SKM-1 treated with dmso at 0.1 percent for 144 hours (cell line): ENCODE results near the gene TEX53.

Experiments
- DNase-seq: peaks from one replicate; lab custom pipeline; 2025; ENCODE audit not compliant: unreplicated experiment; lab: John Stamatoyannopoulos, UW

TEX53 gene

DNA sequence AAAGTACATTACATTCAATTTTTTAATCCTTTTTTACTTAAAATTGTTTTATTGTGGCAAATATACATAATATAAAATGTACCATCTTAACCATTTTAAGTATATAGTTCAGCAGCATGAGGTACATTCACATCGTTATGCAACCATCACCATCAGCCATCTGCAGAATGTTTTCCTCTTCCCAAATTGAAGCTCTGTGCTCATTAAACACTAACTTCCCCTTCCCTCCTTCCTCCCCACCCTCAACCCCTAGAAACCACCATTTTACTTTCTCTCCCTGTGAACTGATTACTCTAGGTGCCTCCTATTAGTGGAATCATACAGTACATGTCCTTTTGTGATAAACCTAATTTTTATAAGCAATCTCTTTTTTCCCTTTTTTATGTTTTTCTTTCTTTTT is 15.6 kb downstream of the TEX53 start:
- peak; percentile 63 for DNase-seq

DNA sequence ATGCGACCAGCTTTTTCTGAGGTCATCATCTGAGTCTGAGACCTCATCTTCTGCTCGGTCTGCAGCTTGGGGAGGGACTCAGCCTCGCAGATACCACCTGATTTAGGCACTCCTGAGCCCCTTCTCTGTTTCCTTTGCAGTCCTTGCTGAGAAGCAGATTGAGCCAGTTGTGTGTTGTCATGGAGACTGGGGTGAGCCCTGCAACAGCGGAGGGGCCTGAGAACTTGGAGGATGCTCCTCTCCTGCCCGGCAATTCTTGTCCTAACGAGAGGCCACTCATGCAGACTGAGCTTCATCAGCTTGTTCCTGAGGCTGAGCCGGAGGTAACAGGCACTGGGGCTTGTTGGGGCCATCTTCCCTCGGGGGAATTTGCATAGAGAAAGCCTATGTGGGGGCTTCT is 19.2 kb downstream of the TEX53 start:
- DNase-seq: no peak

DNA sequence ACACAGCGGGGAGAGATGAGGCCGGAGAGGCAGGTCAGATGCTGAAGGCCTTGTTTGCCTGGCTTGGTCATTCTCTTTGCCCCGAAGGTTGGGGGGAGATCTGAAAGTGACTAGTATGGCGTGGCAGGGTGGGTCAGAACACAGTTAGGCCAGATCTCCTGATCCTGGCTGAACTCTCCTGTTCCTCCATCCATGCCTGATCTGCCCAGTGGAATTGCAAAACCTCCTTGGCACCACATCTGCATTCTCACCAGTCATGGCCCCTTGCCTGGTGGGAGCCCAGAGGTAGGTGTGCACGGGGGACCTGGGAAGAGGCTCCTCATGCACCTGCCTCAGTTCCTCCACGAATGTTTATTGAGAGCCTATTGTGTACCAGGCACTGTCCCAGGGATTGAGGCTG is 23.2 kb downstream of the TEX53 start:
- no peak for DNase-seq

DNA sequence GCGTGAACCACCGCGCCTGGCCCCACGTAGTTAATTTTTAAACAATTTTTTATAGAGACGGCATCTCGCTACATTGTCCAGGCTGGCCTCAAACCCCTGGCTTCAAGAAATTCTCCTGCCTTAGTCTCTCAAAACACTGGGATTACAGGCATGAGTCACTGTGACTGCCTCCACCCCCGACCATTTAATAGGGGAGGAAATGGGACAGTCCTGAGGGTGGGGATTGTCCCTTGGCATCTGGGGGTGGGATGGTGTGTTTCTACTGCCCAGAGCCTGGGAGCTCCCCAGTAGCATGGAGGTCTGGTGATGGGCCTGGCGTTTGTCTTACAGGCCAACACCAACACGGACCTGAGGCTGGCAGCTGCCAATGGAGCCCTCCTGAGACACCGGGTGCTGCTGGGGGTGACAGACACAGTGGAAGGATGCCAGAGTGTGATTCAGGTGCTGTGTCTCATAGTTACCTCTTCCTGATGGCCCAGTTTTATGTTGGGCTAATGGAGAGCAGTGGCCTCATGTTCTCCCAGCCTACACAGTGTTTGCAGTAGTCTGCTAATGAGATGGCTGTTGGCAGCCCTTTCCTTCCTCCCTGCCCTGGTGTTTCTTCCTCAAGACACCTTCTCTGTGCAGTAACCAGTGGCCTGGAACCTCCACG is 24.0 kb downstream of the TEX53 start:
- no peak for DNase-seq

DNA sequence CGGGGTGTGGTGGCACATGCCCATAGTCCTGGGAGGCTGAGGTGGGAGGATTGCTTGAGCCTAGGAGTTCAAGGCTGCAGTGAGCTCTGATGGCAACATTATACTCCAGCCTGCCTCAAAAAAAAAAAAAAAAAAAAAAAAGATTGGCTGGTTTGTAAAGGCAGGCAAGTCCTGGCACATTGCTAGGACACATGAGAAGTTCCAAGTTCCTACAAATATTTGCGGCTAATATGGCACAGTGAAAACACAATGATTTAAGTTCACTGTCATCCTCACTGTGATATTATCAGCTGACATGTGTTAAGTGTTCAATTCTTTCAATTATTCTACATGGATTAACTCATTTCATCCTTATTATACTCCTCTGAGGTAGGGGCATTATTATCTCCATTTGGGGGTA is 26.4 kb downstream of the TEX53 start:
- DNase-seq: no peak

DNA sequence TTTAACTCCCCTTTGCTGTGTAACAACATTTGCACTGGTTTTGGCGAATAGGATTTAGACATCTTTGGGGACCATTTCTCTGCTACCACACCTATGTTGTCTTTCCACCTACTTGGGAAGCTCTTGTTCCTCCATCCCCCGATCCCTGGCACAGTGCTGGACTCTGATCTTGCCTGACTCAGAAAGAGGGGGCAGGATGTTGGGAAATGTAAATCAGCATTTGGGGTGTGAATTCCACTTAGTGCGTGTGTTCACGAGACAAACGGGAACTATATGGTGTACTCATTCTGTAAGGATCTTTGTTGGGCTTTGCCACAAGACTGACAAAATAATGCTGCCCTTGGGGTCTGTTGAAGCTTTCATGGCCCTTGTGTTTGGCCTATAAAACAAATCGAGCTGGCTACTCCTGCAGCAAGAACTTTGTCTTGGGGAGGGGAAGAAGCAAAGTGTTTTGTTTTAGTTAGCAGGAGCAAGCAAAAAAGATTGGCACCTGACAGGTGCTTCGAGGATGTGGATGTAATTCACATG is 28.0 kb downstream of the TEX53 start:
- DNase-seq: no peak

DNA sequence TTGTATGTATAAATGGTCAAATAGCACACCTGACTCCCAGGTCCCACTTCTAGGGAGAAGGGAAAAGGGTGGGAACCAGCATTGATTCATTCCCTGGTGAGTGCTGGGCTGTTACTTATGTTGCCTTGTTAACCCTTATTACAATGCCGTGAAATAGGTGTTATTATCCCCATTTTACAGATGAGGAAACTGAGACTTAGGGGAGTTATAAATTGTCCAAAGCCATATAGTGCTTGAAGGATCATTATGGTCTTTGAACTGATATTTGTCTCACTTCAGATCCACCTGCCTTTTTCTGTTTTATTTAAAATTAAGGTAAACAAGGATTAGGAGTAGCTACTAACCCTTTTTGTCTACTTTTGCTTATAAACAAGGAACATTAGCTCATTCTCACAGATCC is 30.1 kb downstream of the TEX53 start:
- DNase-seq: no peak

DNA sequence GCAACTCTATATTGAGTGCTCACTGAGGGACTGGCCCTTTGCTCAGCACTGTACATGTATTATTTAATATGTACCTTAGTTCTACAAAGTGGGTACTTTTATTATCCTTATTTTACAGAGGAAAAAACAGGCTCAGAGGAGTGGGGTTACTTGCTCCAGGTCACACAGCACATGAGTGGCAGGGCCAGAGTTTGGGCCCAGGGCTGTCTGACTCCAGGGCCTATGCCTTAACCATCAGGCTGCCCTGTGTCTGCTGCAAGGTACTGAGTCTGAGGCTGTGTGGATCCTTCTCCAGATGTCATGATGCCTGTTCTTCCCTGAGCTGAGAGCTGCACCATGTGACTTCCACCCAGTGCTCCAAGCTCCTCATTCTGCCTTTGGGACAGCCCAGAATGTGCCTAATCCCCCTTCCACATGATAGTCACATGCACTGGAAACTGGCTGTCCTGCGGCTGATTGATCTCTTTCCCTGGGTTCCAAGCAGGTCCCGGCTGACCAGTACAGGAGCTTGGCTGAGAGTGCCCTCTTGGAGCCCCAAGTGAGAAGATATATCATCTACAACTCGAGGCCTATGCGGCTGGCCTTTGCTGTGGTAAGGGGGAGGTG is 31.1 kb downstream of the TEX53 start:
- no peak for DNase-seq

DNA sequence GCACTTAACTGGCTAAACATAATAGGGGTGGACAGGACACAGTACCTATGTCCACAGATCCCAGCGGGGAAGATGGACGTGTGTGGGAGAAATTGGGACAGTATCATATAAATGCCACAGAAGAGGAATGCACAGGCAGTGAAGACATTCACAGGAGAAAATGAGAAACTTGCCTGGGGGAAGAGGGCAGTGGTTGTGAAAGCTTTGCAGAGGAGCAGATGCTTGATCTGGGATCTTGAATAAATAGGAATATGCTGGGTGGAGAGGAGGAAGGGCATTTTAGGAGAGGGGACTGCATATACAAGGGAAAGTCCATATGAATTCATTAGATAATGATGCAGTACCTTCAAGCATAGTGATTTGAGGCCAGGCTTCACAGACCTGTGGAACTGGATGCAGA is 32.9 kb downstream of the TEX53 start:
- DNase-seq: no peak

DNA sequence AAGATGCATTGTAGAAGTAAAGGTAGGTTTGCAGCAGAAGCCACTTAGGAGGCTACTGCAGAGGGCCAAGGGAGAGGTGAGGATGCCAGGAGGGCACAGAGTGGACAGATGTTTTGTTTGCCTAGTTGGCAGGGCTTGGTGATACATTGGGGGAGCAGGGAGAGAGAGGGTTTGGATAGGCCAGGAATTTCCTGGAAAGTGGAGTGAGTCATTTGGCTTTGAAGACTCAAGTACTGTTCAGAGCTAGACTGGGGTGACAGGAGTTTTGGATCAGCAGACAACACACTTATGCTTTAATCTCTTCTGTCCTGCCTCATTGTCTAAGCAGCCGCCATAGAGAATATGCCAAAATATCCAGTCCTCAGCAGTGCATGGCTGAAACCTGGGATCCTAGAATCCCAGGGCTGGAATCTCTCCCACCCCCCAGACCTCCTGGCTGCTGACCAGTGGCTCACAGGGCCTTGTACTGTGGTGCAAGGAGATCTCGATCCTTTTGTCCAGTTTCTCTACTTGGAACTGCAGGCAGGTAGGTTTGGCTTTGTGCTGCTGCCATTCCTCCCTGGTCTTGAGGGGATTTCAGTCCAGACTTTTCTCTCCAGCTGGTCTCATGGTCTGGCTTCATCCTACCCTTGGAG is 35.5 kb downstream of the TEX53 start:
- DNase-seq: no peak

DNA sequence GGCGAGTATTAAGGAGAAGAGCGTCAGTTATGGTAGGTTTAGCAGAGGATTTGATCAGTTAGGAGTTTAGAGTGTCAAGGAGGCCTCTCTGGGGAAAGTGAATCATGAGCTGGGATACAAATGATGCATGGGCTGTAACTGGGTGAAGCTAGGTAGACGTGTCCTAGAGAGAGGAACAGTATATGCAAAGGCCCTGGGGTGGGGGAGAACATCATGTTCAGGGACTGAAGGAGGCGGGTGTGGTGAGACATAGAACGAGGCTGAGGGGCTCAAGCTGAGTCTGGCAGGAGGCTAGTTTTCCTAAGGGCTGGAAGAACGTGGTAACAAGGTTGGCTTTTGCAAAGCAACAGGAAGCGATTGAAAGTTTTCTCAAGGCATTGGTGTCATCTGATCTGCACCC is 36.0 kb downstream of the TEX53 start:
- no peak for DNase-seq

DNA sequence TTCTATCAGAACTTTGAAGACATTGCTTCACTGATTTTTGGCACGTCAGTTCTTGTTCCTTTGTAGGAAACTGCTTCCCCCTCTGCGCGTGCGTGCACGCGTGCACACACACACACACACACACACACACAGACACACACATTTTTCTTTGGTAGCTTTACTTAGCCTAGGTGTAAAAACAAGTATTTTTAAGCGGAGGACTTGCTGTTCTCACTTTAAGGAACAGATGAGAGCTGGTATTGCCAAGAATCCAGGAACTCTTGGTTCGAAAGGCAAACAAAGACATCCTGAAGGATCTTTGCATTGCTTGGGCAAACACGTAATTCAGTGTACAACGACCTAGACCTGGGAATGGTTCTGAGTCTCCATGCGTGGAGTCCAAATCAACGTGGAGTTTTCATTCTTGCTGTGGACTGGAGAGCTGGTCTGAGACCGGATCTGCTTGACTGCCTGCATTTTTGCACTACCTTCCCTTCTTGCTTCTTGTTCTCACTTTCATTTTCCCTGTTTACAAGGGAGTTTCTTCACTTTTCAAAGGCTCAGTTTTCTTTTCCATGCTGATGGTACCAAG is 38.3 kb downstream of the TEX53 start:
- DNase-seq: no peak

DNA sequence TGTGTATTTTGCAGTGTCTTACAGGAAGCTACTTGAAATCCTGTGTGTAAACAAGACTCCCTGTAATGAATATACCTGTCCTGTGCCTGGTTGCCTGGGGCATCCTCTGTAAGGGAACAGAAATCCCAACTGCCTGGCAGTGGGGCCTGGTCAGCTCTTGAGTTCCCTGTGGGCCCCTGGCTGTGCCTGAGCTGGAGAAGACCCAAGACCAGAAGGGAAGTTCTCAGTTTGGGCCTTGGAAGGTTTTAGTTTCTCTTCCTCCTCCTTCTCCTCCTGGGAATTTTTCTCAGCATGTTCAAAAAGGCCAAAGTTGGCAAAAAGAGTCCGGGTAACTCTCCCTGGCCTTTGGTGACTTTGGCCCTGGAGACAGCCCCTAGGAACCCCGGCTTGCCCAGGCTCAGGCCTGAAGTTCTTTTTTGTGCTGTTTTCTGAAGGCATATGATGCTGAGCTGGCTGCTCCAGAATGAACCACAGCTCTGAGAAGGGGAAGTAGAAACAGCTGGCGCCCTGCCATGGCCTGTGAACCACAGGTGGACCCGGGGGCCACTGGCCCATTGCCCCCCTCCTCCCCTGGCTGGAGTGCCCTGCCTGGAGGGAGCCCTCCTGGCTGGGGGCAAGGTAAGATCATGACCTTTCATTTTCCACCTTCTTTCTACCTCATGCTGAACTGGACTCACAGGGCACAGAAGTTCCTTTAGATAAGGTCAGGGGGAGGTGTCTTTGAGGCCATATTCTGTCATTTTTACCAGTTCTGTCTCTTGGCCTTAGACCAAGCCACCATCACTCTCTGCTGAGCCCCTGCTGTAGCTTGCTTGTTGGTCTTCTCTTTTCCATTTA is 40.7 kb downstream of the TEX53 start:
- peak; percentile 63 for DNase-seq

DNA sequence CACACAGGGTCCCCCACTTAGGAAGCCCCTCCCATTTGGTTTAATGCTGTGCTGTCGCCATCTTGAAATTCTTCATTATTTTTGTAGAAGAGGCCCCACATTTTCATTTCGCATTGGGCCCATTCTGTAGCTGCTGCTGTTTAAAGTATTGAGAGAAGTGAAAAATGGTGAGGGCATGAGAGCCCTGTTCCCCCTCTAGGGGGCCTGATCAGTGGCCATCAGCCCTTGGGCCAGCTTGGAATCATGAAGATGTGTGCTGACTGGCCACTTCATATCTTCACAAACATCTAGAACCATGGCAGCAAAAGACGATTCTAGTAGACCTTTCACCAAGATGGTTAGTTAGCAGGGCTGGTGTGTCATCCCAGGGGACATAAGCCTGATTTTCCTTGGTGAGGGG is 43.2 kb downstream of the TEX53 start:
- DNase-seq: no peak

DNA sequence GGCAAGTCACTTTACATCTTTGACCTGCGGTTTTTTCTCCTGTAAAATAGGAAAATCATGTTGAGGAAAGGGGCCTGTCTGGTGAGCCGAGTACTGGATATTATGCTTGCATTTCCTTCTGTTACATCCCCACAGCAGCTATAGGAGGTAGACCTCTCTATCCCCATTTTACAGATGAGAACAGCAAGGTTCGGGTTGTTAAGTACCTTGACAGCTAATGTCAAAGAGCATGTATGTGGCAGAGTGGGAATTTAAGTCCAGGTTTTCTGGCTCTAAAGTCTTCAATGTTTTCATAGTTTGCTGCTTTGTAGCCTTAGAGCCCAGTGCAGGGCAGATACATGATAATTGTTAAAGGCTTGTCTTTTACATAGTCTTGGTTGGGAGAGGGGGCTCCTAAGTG is 43.7 kb downstream of the TEX53 start:
- DNase-seq: no peak

DNA sequence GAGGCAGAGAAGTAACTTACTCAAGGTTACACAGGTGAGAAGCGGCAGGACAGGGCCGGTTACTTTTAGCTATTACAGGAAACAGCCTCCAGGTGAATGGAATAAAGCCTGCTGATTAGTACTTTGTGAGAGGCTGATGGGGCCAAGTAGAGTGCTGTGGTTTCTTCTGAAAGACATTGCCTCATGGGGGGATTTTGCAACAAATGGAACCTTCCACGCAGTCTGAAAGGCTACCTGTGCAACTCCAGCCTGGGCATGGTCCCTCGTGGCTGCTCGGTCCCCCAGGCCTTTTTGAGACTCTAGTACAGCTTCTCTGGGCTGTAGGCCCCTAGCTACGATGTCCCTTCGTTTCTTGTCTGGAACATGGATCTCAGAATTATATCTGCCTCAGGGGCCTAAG is 44.5 kb downstream of the TEX53 start:
- no peak for DNase-seq

DNA sequence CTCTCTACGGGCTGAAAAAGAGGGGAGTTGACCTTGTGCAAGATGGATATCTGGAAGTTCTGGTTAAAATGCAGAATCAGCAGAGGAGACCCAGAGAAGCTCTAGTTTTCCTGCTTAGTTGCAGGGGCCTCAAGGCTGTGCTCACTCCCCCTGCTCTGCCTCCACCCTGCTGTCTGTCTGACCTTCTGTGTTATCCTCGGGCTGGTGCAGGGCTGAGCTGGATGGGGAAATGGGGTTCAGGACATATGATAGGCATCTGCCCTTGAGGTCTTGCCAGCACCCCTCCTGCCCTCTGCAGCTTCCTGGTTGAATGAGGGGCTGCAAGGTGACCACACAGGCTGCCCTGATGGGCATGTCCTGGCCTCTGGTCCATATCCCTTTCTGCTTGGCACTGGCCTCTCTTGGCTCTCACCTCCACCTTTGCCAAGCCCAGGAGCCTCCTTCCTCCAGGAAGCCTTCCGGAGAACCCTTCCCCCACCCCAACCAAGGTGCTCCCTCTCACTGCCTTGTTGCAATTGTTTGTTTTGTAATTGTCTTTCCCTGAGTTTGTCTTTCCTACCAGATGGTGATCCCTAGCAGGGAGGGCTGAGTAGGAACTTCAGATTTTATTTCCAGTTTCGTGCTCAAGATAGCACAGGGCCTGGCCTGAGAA is 45.2 kb downstream of the TEX53 start:
- DNase-seq: no peak

DNA sequence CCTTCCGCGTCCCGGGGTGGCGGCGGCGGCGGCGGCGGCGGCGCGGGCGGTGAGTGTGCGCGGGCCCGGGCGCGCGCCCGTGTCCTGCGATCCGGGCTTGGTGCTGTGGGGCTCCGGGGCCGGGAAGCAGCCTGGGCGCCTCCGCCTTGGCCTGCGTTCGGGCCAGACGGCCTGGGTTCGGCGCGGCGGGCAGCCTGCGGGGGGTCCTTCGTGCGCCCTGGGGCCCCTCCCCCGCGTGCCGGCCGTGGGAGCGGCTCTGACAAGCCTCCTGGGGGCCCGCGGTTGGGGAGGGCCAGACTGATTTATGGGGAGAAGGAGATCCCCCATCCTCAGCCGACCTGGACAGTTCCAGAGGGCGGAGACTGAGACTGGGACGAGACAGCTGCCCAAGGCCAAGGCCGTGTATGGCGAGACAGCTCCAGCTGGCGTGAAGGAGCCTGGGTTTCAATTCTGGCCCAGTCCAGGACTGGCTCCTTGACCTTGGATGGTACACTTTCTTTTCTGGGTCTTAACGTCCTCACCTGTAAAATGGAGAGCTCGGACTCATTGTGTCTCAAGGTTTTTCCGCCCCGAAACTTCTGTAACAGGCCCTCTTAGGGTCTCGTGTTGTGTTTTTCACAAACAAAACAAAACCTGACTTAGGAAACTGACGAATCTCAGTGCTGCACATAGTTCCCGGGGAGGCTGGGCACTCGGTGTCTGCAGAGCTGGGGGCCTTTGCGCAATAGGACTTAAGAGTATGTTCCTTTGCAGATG is 45.9 kb downstream of the TEX53 start:
- peak; percentile 58 for DNase-seq

DNA sequence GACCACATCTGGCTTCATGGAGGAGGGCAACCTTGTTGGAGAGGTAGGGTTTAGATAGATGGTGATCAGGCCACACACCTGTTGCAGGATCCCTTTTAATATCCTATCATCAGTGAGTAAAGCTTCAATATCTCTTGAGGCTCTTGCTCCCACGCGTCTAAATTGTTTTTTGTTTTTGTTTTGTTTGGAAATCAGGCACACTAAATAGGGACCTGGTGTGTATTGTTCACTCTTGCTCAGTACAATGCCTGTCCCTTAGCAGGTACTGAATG is 49.1 kb downstream of the TEX53 start:
- DNase-seq: no peak
